Vagina (tissue), 2 donors: ENCODE measurements around the gene CYP26B1.

Experiments
- CTCF ChIP-seq, 3 experiments: fragments of 450-650 bp in 2 of 3; fragments of 200-600 bp in 1 of 3; sonication (generic) in 1 of 3; IDR thresholded peaks; one replicate each; pipeline ENCODE4 v1.5.1; 2017 to 2019; ENCODE audit warnings: antibody characterized with exemption in 3 of 3, mild to moderate bottlenecking in 2 of 3, moderate library complexity in 2 of 3
- POLR2AphosphoS5 ChIP-seq, 2 donors: sonication (generic); formaldehyde crosslinking; IDR thresholded peaks; one replicate each; pipeline ENCODE4 v1.9.0; 2017; ENCODE audit warnings: antibody characterized with exemption in 2 of 2, mild to moderate bottlenecking in 2 of 2, low read depth in 1 of 2; ENCODE audit not compliant: insufficient read depth in 1 of 2

- TF ChIP-seq POLR2AphosphoS5 (IDR thresholded peaks at IDR 0.05; ENCODE audit: insufficient read depth in 1 of 2, low read depth in 1 of 2) = no peak
- no peak for TF ChIP-seq CTCF (IDR thresholded peaks at IDR 0.05)
These were observed 3.4 kb downstream of the CYP26B1 start for GRCh38 chr2:72144274-72144631.
